ENCODE data around the gene VPS72. TPM values are rescaled to one million over a fixed set of nuclear protein-coding genes. Genes with fewer than 3 reads are reported as not detected.
A peak's percentile ranks its signal among the peaks of the same experiment; 100 is the strongest.

Gene VPS72
- total RNA-seq, 1 donor from 2014 or later = 68.6 TPM

GRCh38 chr1:151135433-151136385, 54.3 kb downstream of the VPS72 start:
- TF ChIP-seq CTCF (conservative IDR thresholded peaks at IDR 0.05; ENCODE audit: low read depth, low read length) = no peak
- H3K4me3 ChIP-seq (ENCODE audit: low read depth, low read length) = no peak overlapping the region
- DNase-seq (ENCODE audit: low read depth) = no peak

- no peak for DNase-seq (ENCODE audit: low read depth)
- H3K4me3 ChIP-seq (ENCODE audit: low read depth, low read length) = no peak overlapping the region
- TF ChIP-seq CTCF (conservative IDR thresholded peaks at IDR 0.05; ENCODE audit: low read depth, low read length) = no peak
Measured at GRCh38 chr1:151134991-151135390, 55.0 kb downstream of the VPS72 start.

- no peak for DNase-seq (ENCODE audit: low read depth)
- TF ChIP-seq CTCF (conservative IDR thresholded peaks at IDR 0.05; ENCODE audit: low read depth, low read length) = no peak
- H3K4me3 ChIP-seq (ENCODE audit: low read depth, low read length) = no peak overlapping the region
Measured at GRCh38 chr1:151134396-151134795, 55.6 kb downstream of the VPS72 start.

- H3K4me3 ChIP-seq (ENCODE audit: low read depth, low read length) = no peak overlapping the region
- no peak for DNase-seq (ENCODE audit: low read depth)
- no peak for TF ChIP-seq CTCF (conservative IDR thresholded peaks at IDR 0.05; ENCODE audit: low read depth, low read length)
Measured at GRCh38 chr1:151133018-151133806, 56.8 kb downstream of the VPS72 start.

DNA sequence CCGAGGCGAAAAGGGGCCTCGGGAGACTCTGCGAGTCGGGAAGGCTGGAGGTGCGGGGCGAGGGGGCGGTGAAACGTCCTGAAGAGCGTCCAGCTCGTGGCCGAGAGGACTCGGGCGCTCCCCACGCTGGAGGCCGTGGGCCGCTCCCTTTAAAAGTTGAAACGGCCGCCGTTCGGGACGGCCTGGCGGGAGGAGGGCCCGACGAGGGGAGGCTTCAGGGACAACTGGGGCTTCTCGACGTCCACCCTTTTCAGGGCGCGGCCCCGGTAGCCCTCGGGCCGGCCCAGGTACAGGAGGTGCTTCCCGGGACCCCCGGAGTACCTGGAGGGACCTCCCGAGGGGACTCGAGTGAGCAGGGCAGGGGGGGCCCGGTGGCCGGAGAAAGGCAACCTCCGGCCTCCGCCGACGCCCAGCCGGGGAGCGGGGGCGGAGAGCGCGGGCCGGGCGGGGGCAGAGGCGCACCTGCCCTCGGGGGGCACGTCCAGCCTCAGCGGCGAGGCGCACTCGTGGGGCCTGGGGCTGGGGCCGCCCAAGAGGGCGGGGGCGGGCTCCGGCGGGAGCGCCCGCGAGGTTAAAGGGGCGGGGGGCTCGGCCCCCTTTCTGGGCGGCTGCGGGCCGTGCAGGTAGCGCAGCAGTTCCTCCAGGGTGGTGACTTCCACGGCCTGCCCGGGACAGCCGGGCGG, 57.5 kb downstream of the VPS72 start:
- no peak for DNase-seq (ENCODE audit: low read depth)
- no peak overlapping the region for H3K4me3 ChIP-seq (ENCODE audit: low read depth, low read length)
- TF ChIP-seq CTCF (conservative IDR thresholded peaks at IDR 0.05; ENCODE audit: low read depth, low read length) = no peak

GRCh38 chr1:151131701-151132334, 58.2 kb downstream of the VPS72 start:
- no peak for TF ChIP-seq CTCF (conservative IDR thresholded peaks at IDR 0.05; ENCODE audit: low read depth, low read length)
- DNase-seq (ENCODE audit: low read depth) = no peak
- H3K4me3 ChIP-seq (ENCODE audit: low read depth, low read length) = peak overlapping the region; percentile 37

All from epithelial cell of proximal tubule (primary cell).